Heart right ventricle (tissue), 16 donors: ENCODE data around the gene UNC5CL. TPM values are rescaled to one million over a fixed set of nuclear protein-coding genes. Genes with fewer than 3 reads are reported as not detected.
"Not testable (repeated sequence)": the region's sequence is repeated elsewhere in the genome, so short reads cannot be mapped to it uniquely, and the experiment has no call there.

Source experiments
- ATAC-seq, 8 donors: fragments of 200-7000 bp; cut with Tn5 transposase; one replicate each; pipeline ENCODE4 v1.9.1; 2020; ENCODE audit warnings: mild to moderate bottlenecking in 8 of 8, moderate library complexity in 8 of 8, moderate number of reproducible peaks in 1 of 8
- DNase-seq, 2 donors: peaks; one replicate each; pipeline ENCODE4 v3.0.0-alpha.2; 2020
- H3K27ac ChIP-seq, 10 donors: fragments of 200-600 bp; sonication (generic) in 2 of 10; one replicate each; pipeline versions ENCODE4 v1.5.0 to v1.8.0; 2020 to 2022; ENCODE audit warnings: mild to moderate bottlenecking in 3 of 10
- H3K27me3 ChIP-seq, 7 donors: fragments of 200-600 bp; one replicate each; pipeline ENCODE4 v1.8.0; 2021 to 2022; ENCODE audit warnings: mild to moderate bottlenecking in 2 of 7
- H3K36me3 ChIP-seq, 9 donors: fragments of 200-600 bp; sonication (generic) in 1 of 9; one replicate each; pipeline versions ENCODE4 v1.5.0 to v1.8.0; 2020 to 2022; ENCODE audit warnings: mild to moderate bottlenecking in 2 of 9
- H3K4me1 ChIP-seq, 9 donors: fragments of 200-600 bp; sonication (generic) in 1 of 9; one replicate each; pipeline versions ENCODE4 v1.5.0 to v1.8.0; 2020 to 2022; ENCODE audit warnings: mild to moderate bottlenecking in 4 of 9
- H3K4me3 ChIP-seq, 10 donors: fragments of 200-600 bp; sonication (generic) in 2 of 10; one replicate each; pipeline versions ENCODE4 v1.5.0 to v1.8.0; 2020 to 2022; ENCODE audit warnings: mild to moderate bottlenecking in 7 of 10, moderate library complexity in 2 of 10
- H3K9me3 ChIP-seq, 11 donors: fragments of 200-600 bp in 10 of 11; sonication (generic) in 2 of 11; one replicate each; pipeline versions ENCODE4 v1.5.0 to v1.8.0; 2013 to 2022; ENCODE audit warnings: mild to moderate bottlenecking in 2 of 11, control low read depth in 1 of 11, moderate library complexity in 1 of 11
- WGBS, 2 donors: extraction: QIAGEN DNeasy Blood & Tissue Kit; methylation state at CpG; one replicate each; pipeline ENCODE4 v1.1.7; 2013; ENCODE audit warnings: inconsistent platforms in 1 of 2; 5-methylcytosine and 5-hydroxymethylcytosine counted together
- intact Hi-C, 10 donors: fragments of 100-400 bp; cut with DNase I; formaldehyde crosslinking; loops; one replicate each; pipeline versions ENCODE4 v1.11.1 to v1.14.2; 2022
- polyA plus RNA-seq, 2 donors: library from polyadenylated mRNA; stranded (reverse); fragments of 200-250 nt; gene quantifications; one replicate each; pipeline ENCODE4 v1.2.3, GENCODE V29; 2013
- total RNA-seq, 10 donors: library from RNA; stranded (reverse); fragmentation: NEBNext Ultra II Directional in 3 of 10; extraction: Animal tissue kit (Norgen Biotek cat#: 25700) in 3 of 10; gene quantifications; one replicate each; pipeline versions ENCODE4 v1.2.1 to v1.2.4, GENCODE V29; 2021 to 2023
- TF ChIP-seq, protein P1 (sequence below), 9 donors: fragments of 200-600 bp; sonication (generic) in 2 of 9; IDR thresholded peaks; one replicate each; pipeline versions ENCODE4 v1.5.0 to v1.8.0; 2021 to 2022; ENCODE audit warnings: antibody characterized with exemption in 9 of 9, mild to moderate bottlenecking in 5 of 9, moderate library complexity in 1 of 9
- donor health status: Arrhythmogenic right ventricular cardiomyopathy.
- donor health status: ischemic (EF 13 %, LVEDD 7.1; RV severe dilation, severe dysfunction).
- donor health status: healthy with polysubstance abuse.
- donor health status: DM: no; HTN: yes; CAD: no.
- donor health status: DM: no; HTN: no; CAD: no.
- donor health status: ischemic (EF 25% LVEDD 6.9; RV normal size, moderate dysfunction).
- donor health status: ischemic (EF 25% LVEDD 5.7; RV mildly dilated, moderate dysfunction).
- donor health status: healthy.
- donor health status: DM: yes; HTN: yes; CAD: no.
- donor health status: Ischemic cardiomyopathy.
- donor health status: ischemic (EF 35%, LVEDD 5.7; RV mildly dilated, moderate dysfunction).
- donor health status: nonischemic (EF 11% LVEDD 7.7; RV severe dilation, severe dysfunction).
- donor health status: DM: yes; HTN: yes; CAD: no.
- donor health status: PGD.
- donor health status: ischemic (EF 29% LVEDD 5.4; RV normal size, mild dysfunction).
- donor health status: nonischemic (EF 23%, LVEDD 6.1; RV moderate dilation, normal function).

The UNC5CL gene
- total and polyA plus RNA-seq, 12 donors: 0.19 to 1.9 (median 0.45) TPM

DNA sequence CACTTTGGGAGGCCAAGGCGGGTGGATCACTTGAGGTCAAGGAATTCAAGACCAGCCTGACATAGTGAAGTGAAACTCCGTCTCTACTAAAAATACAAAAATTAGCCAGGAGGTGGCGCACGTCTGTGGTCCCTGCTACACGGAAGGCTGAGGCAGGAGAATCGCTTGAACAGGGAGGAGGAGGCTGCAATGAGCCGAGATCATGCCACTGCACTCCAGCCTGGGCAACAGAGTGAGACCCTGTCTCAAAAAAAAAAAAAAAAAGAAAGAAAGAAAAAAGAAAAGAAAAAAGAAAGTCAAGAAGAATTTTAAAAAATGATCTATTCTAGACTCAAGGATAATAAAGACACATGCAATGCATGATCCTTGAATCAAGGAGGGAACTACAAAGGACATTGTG is 32.8 kb downstream of the UNC5CL start:
- not testable (repeated sequence) for H3K4me3 ChIP-seq, H3K27ac ChIP-seq, H3K9me3 ChIP-seq, H3K4me1 ChIP-seq, H3K36me3 ChIP-seq
- 16 to 27% methylated on average over 7 of the region's 7 CpGs for WGBS, 2 donors
- intact Hi-C loops: loop anchor here in 7 of 10 donors (5.0 to 10.0 kb wide), 2 partner anchors 59 to 61 kb away; no protein-coding TSS in a partner anchor
- DNase-seq: peak in 1 of 2 donors; percentile 57
- TF ChIP-seq, protein P1, sequence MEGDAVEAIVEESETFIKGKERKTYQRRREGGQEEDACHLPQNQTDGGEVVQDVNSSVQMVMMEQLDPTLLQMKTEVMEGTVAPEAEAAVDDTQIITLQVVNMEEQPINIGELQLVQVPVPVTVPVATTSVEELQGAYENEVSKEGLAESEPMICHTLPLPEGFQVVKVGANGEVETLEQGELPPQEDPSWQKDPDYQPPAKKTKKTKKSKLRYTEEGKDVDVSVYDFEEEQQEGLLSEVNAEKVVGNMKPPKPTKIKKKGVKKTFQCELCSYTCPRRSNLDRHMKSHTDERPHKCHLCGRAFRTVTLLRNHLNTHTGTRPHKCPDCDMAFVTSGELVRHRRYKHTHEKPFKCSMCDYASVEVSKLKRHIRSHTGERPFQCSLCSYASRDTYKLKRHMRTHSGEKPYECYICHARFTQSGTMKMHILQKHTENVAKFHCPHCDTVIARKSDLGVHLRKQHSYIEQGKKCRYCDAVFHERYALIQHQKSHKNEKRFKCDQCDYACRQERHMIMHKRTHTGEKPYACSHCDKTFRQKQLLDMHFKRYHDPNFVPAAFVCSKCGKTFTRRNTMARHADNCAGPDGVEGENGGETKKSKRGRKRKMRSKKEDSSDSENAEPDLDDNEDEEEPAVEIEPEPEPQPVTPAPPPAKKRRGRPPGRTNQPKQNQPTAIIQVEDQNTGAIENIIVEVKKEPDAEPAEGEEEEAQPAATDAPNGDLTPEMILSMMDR (IDR thresholded peaks at IDR 0.05): peak; percentile 45 to 71 (median 66)
- peaks cover 0 to 13% (median 0%) of the 10 kb centered on the region in 7 donors for H3K27me3 ChIP-seq
- peak in 5 of 8 donors; percentile 42 to 65 (median 61) for ATAC-seq

DNA sequence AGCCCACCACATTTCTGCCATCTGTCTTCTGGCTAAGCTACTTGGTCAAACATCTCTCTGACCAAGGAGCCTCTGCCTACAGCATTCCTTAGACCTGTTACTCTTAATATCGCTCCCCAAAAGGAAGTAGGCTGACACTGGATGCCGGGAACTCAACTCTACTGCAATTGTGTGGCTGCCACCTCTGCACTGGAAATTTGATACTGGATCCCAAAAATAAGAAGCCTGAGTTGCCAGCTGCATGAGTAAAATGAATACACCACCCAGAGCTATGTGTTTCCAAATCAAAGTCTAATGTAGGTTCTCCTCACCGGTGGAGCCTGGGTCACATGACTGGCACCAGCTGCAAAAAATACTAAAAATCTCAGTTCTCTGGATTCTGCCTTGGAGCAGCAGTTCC is 36.9 kb downstream of the UNC5CL start:
- ATAC-seq: no peak
- Histone ChIP-seq H3K9me3 (no peaks in the 10 kb centered on the region), H3K27ac (no peak overlapping the region), H3K4me3 (no peak overlapping the region), H3K36me3 (no peaks in the 10 kb centered on the region), H3K27me3 (peaks cover 0 to 13% (median 0%) of the 10 kb centered on the region in 7 donors), H3K4me1 (peaks cover 0 to 29% (median 14%) of the 10 kb centered on the region in 9 donors)
- TF ChIP-seq, protein P1 (IDR thresholded peaks at IDR 0.05): no peak
- WGBS, 2 donors: 84% methylated on average over 3 of the region's 3 CpGs
- intact Hi-C loops: loop anchor here in 2 of 10 donors (10.0 kb wide), 1 partner anchor 63 kb away; no protein-coding TSS in a partner anchor
- no peak for DNase-seq

DNA sequence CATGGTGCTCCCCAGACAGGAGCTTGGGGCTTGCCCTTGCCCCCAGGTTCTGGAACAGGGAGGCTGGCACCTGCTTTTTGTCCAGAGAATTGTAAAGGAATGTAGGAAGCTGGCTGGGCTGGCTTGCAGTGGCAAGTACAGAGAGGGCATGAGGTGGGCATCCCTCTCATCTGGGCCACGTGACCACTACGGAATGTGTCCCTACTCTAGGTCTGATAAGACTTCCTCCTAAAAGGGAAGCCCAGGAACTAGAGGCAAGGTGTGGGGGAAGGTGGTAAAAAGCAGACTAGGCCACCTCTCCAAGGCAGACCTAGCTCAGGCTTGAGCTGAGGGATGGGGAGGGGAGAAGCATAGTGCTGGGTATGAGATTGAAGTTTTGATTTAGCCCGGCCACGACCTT is 38.8 kb downstream of the UNC5CL start:
- peak overlapping the region in 2 of 10 donors; percentile 74 to 82 for H3K27ac ChIP-seq
- TF ChIP-seq, protein P1 (IDR thresholded peaks at IDR 0.05): no peak
- DNase-seq: no peak
- ATAC-seq: peak in 2 of 8 donors; percentile 16 to 19
- WGBS, 2 donors: 41 to 55% methylated on average over 4 of the region's 4 CpGs
- peaks cover 0 to 38% (median 14%) of the 10 kb centered on the region in 9 donors for H3K4me1 ChIP-seq
- H3K9me3 ChIP-seq: no peaks in the 10 kb centered on the region
- intact Hi-C loops: loop anchor here in 2 of 10 donors (10.0 kb wide), 1 partner anchor 65 kb away; no protein-coding TSS in a partner anchor
- H3K36me3 ChIP-seq: no peaks in the 10 kb centered on the region
- H3K4me3 ChIP-seq: no peak overlapping the region
- peaks cover 0 to 13% (median 0%) of the 10 kb centered on the region in 7 donors for H3K27me3 ChIP-seq

- ATAC-seq (peak; percentile 60 to 91 (median 73)), DNase-seq (peak; percentile 43 to 64)
- H3K36me3 ChIP-seq: no peaks in the 10 kb centered on the region
- TF ChIP-seq, protein P1 (IDR thresholded peaks at IDR 0.05): peak in 7 of 9 donors; percentile 38 to 59 (median 53)
- whole genome bisulfite sequencing, 2 donors: 36 to 41% methylated on average over 3 of the region's 3 CpGs
- intact Hi-C loops: loop anchor here in 1 of 10 donors (10.0 kb wide), 1 partner anchor 95 kb away; no protein-coding TSS in a partner anchor
- peaks cover 0 to 38% (median 14%) of the 10 kb centered on the region in 9 donors for H3K4me1 ChIP-seq
- peaks cover 0 to 13% (median 0%) of the 10 kb centered on the region in 7 donors for H3K27me3 ChIP-seq
- peak overlapping the region in 2 of 10 donors; percentile 74 to 82 for H3K27ac ChIP-seq
- H3K4me3 ChIP-seq: no peak overlapping the region
- no peaks in the 10 kb centered on the region for H3K9me3 ChIP-seq
These were observed 39.5 kb downstream of the UNC5CL start for GRCh38 chr6:40999569-40999968.
